H1 (cell line): Measurements from ENCODE around the gene SCO2. TPM values are rescaled to one million over a fixed set of nuclear protein-coding genes. Genes with fewer than 3 reads are reported as not detected.

ENCODE experiments used
- CTCF ChIA-PET: fragments of 300-600 bp; sonication (Branson Sonifier 250); formaldehyde crosslinking; loops from one replicate; lab custom pipeline; 2021; ENCODE audit not compliant: partially characterized antibody; lab: Charles Lee
- POLR2A ChIA-PET: fragments of 300-600 bp; sonication (Branson Sonifier 250); formaldehyde crosslinking; loops from one replicate; lab custom pipeline; 2021; ENCODE audit warnings: inconsistent platforms; ENCODE audit not compliant: partially characterized antibody; lab: Charles Lee
- DNase-seq, 2 experiments: peaks; one replicate each; pipeline versions ENCODE4 v3.0.0 to v3.0.0-alpha.2; 2010 to 2022; ENCODE audit warnings: low spot score in 2 of 2, low read depth in 1 of 2, mixed read lengths in 1 of 2
- FAIRE-seq: peaks from 2 replicates; lab custom pipeline; 2011; peaks lifted over from hg19 to GRCh38; lab: Jason Lieb, UNC
- H2AFZ ChIP-seq: 2 replicates; pipeline ENCODE4 v1.8.1; 2012; ENCODE audit warnings: low read length, inconsistent platforms
- H2AK5ac ChIP-seq: 2 replicates; pipeline ENCODE4 v1.6.1; 2013; ENCODE audit warnings: low read depth, low read length
- H2BK120ac ChIP-seq: replicated peaks from 2 replicates; pipeline ENCODE3; 2013; ENCODE audit warnings: low read depth, low read length, inconsistent platforms
- H2BK12ac ChIP-seq: 2 replicates; pipeline ENCODE4 v1.6.1; 2013; ENCODE audit warnings: low read depth, low read length
- H2BK15ac ChIP-seq: 2 replicates; pipeline ENCODE4 v1.6.1; 2013; ENCODE audit warnings: low read length
- H2BK20ac ChIP-seq: 2 replicates; pipeline ENCODE4 v1.6.1; 2013; ENCODE audit warnings: low read length
- H2BK5ac ChIP-seq: 2 replicates; pipeline ENCODE4 v1.6.1; 2013; ENCODE audit warnings: low read depth, low read length
- H3K14ac ChIP-seq: 2 replicates; pipeline ENCODE4 v1.6.1; 2013; ENCODE audit warnings: inconsistent platforms; ENCODE audit not compliant: insufficient read length
- H3K18ac ChIP-seq: 2 replicates; pipeline ENCODE4 v1.6.1; 2013; ENCODE audit warnings: low read length; ENCODE audit errors: extremely low read depth
- H3K23ac ChIP-seq: 2 replicates; pipeline ENCODE4 v1.6.1; 2013; ENCODE audit warnings: inconsistent platforms; ENCODE audit not compliant: insufficient read length
- H3K23me2 ChIP-seq: 2 replicates; pipeline ENCODE4 v1.6.1; 2013; ENCODE audit warnings: low read depth, low read length
- H3K27ac ChIP-seq: 2 replicates; pipeline ENCODE4 v1.6.1; 2011; ENCODE audit warnings: low read depth, low read length, inconsistent platforms
- H3K27me3 ChIP-seq, 4 experiments: replicated peaks in 1 of 4; 1 replicate in 1 of 4; 2 replicates in 3 of 4; pipeline versions ENCODE4 v1.6.1 to v1.8.1; 2011 to 2013; ENCODE audit warnings: low read length in 3 of 4, mild to moderate bottlenecking in 3 of 4, inconsistent platforms in 2 of 4, mixed read lengths in 2 of 4, moderate library complexity in 1 of 4; ENCODE audit not compliant: control insufficient read depth in 3 of 4, insufficient read depth in 3 of 4; ENCODE audit errors: extremely low read depth in 1 of 4
- H3K36me3 ChIP-seq, 4 experiments: 2 replicates each; pipeline versions ENCODE4 v1.6.1 to v1.8.1; 2011 to 2013; ENCODE audit warnings: mild to moderate bottlenecking in 4 of 4, low read length in 3 of 4, moderate library complexity in 2 of 4, control low read depth in 1 of 4, inconsistent platforms in 1 of 4; ENCODE audit not compliant: insufficient read depth in 4 of 4, control insufficient read depth in 2 of 4
- H3K4ac ChIP-seq: replicated peaks from 2 replicates; pipeline ENCODE3; 2013; ENCODE audit warnings: low read length, low read depth, mixed read lengths, inconsistent platforms; ENCODE audit not compliant: insufficient read length
- H3K4me1 ChIP-seq, 4 experiments: replicated peaks in 1 of 4; 1 replicate in 1 of 4; 2 replicates in 3 of 4; pipeline versions ENCODE4 v1.6.1 to v1.8.1; 2011 to 2013; ENCODE audit warnings: low read length in 3 of 4, inconsistent platforms in 2 of 4, mixed read lengths in 1 of 4; ENCODE audit not compliant: insufficient read depth in 4 of 4, control insufficient read depth in 3 of 4
- H3K4me2 ChIP-seq, 2 experiments: 2 replicates each; pipeline versions ENCODE4 v1.6.1 to v1.8.1; 2011 to 2013; ENCODE audit warnings: low read depth in 2 of 2, low read length in 2 of 2, control low read depth in 1 of 2, inconsistent platforms in 1 of 2, mild to moderate bottlenecking in 1 of 2; ENCODE audit not compliant: insufficient read depth in 1 of 2
- H3K4me3 ChIP-seq, 4 experiments: fragments of 200-600, 300-600 bp in 1 of 4; sonication (generic), shearing (Covaris generic), sonication (Bioruptor Twin) in 1 of 4; 2 replicates each; pipeline versions ENCODE4 v1.5.1 to v1.8.1; 2011 to 2016; ENCODE audit warnings: low read length in 4 of 4, low read depth in 3 of 4, control low read depth in 2 of 4, inconsistent platforms in 2 of 4, mild to moderate bottlenecking in 2 of 4, mixed read lengths in 1 of 4, moderate library complexity in 1 of 4; ENCODE audit not compliant: insufficient read depth in 2 of 4; ENCODE audit errors: extremely low read depth in 1 of 4
- H3K56ac ChIP-seq: replicated peaks from 2 replicates; pipeline ENCODE3; 2013; ENCODE audit warnings: low read depth, mild to moderate bottlenecking, mixed read lengths, low read length, inconsistent platforms; ENCODE audit not compliant: insufficient read length
- H3K79me1 ChIP-seq: 2 replicates; pipeline ENCODE4 v1.6.1; 2013; ENCODE audit warnings: low read depth, low read length, control low read depth
- H3K79me2 ChIP-seq, 2 experiments: 2 replicates each; pipeline versions ENCODE4 v1.6.1 to v1.8.1; 2012 to 2013; ENCODE audit warnings: low read length in 2 of 2, mild to moderate bottlenecking in 2 of 2, inconsistent platforms in 1 of 2; ENCODE audit not compliant: insufficient read depth in 2 of 2, control insufficient read depth in 1 of 2
- H3K9ac ChIP-seq, 4 experiments: replicated peaks in 1 of 4; 1 replicate in 1 of 4; 2 replicates in 3 of 4; pipeline versions ENCODE4 v1.6.1 to v1.8.1; 2011 to 2013; ENCODE audit warnings: low read depth in 3 of 4, low read length in 3 of 4, control low read depth in 2 of 4, mild to moderate bottlenecking in 2 of 4, moderate library complexity in 2 of 4, inconsistent platforms in 1 of 4; ENCODE audit errors: extremely low read depth in 1 of 4
- H3K9me3 ChIP-seq, 2 experiments: 2 replicates each; pipeline versions ENCODE4 v1.6.1 to v1.8.1; 2012 to 2013; ENCODE audit warnings: mild to moderate bottlenecking in 2 of 2, moderate library complexity in 2 of 2, control low read depth in 1 of 2, inconsistent platforms in 1 of 2, low read depth in 1 of 2, low read length in 1 of 2, mixed read lengths in 1 of 2; ENCODE audit not compliant: insufficient read depth in 2 of 2
- H4K20me1 ChIP-seq, 2 experiments: replicated peaks in 1 of 2; 2 replicates each; pipeline versions ENCODE3 to v1.8.1; 2011 to 2013; ENCODE audit warnings: inconsistent platforms in 2 of 2, low read length in 2 of 2, mild to moderate bottlenecking in 1 of 2; ENCODE audit not compliant: insufficient read depth in 2 of 2, control insufficient read depth in 1 of 2
- H4K5ac ChIP-seq: 2 replicates; pipeline ENCODE4 v1.6.1; 2013; ENCODE audit warnings: low read length, low read depth, mixed read lengths, inconsistent platforms; ENCODE audit not compliant: insufficient read length
- H4K8ac ChIP-seq: 2 replicates; pipeline ENCODE4 v1.8.0; 2013; ENCODE audit warnings: mild to moderate bottlenecking, moderate library complexity, low read length, inconsistent platforms; ENCODE audit not compliant: insufficient read depth; ENCODE audit errors: extremely low read depth
- H4K91ac ChIP-seq: replicated peaks from 2 replicates; pipeline ENCODE3; 2013; ENCODE audit warnings: low read length, mixed read lengths, inconsistent platforms; ENCODE audit not compliant: insufficient read length
- ASH2L ChIP-seq: fragments of 200-600, 300-600 bp; sonication (generic); IDR thresholded peaks from one replicate; pipeline ENCODE4 v1.7.1; 2017; ENCODE audit warnings: low read length
- GABPA ChIP-seq: IDR thresholded peaks from 2 replicates; pipeline ENCODE4 v1.6.1; 2011; ENCODE audit warnings: mild to moderate bottlenecking, low read length, moderate library complexity, borderline replicate concordance; ENCODE audit not compliant: insufficient read depth
- SIX5 ChIP-seq: IDR thresholded peaks from 2 replicates; pipeline ENCODE4 v1.6.1; 2011; ENCODE audit warnings: mild to moderate bottlenecking, low read depth, low read length
- WGBS, 2 experiments: shearing (Covaris generic) in 1 of 2; methylation state at CpG; one replicate each; pipeline versions ENCODE4 v1.1.6 to v1.1.7; 2013 to 2015; ENCODE audit warnings: low lambda C conversion rate in 2 of 2, mixed read lengths in 2 of 2, inconsistent platforms in 1 of 2, low coverage in 1 of 2, missing lambda C conversion rate in 1 of 2; ENCODE audit not compliant: insufficient replicate concordance in 2 of 2, insufficient coverage in 1 of 2, insufficient read length in 1 of 2; ENCODE audit errors: extremely low coverage in 1 of 2, missing lambda C conversion rate in 1 of 2; 5-methylcytosine and 5-hydroxymethylcytosine counted together
- polyA plus RNA-seq, 7 experiments: library from polyadenylated mRNA; depleted of rRNA in 3 of 7; stranded (reverse) in 5 of 7; unstranded in 2 of 7; fragments of >200 nt in 5 of 7; fragments of 200-250 nt in 2 of 7; gene quantifications; 1 replicate in 5 of 7; 2 replicates in 1 of 7; 4 replicates in 1 of 7; pipeline versions ENCODE4 v1.2.1 to v1.2.3, GENCODE V29; 2011 to 2013; ENCODE audit warnings: missing spikeins in 2 of 7, mixed read lengths in 2 of 7
- total RNA-seq: library from RNA; stranded (reverse); fragmentation: NEBNext Ultra II Directional; extraction: Animal tissue kit (Norgen Biotek cat#: 25700); gene quantifications from 2 replicates; pipeline ENCODE4 v1.2.1, GENCODE V29; 2021
- TF ChIP-seq, protein P1 (sequence below): IDR thresholded peaks from 2 replicates; pipeline ENCODE4 v1.6.1; 2011; ENCODE audit warnings: low read depth, mild to moderate bottlenecking, low read length; ENCODE audit not compliant: insufficient read depth
- TF ChIP-seq, protein P2 (sequence below): IDR thresholded peaks from 2 replicates; pipeline ENCODE4 v1.6.1; 2012; ENCODE audit warnings: inconsistent platforms

The SCO2 gene
- total and polyA plus RNA-seq, 2 of the 8 experiments (the other 6 are each of a cell fraction or from before 2014, with no cell fraction given), result 2.0 TPM; not detected in 1

DNA sequence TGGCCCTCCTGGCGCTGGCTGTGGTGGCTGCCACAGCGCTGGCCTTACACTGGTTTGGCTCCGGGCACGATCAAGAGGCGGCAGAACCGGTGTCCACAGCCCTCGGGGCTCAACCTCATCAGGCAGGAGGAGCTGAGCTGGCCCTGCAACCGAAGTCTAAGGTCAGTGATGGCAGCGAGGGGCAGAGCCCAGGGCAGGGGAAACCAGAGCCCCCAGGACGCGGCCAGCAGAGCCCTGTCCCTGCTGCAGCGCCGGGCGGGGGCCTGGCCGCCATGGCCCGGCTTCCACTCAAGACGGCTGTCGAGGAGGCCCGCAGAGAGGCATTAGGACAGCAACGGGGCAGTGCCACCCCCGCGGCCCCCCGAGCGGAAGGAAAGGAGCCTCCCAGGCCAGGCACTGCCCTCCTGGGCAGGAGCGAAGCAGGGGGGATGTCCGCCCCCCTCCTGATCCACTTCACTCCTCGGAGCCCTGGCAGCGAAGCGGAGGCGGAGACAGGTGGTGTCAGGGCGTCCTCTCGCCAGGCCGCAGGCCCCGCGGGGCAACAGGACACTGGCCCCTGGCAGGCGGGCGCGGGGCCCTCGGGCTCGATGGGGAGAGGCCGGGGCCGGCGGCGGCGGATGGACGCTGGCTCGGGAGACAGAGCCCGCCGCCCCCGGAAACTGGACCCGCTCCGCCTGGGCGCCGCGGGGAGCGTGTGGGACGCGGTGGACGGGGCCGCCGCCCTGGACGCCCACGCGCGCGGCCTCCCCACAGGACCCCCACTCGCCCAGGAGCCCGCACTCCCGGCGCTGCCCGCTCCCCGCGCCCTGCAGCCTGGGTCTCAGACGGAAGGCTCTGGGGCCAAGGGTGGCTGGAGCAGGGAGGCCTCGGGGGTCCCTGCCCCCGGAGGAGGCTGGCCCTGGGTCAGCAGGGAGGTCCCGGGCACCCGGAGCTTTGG is 21.2 kb upstream of the SCO2 start:
- peaks cover 0 to 13% (median 7%) of the 10 kb centered on the region in 4 experiments; a peak in 5 of 7 replicates for H3K27me3 ChIP-seq
- no peak overlapping the region for H3K4ac ChIP-seq
- H4K5ac ChIP-seq, result no peak overlapping the region
- H3K4me1 ChIP-seq, result peaks cover 0 to 5% (median 1%) of the 10 kb centered on the region in 4 experiments; a peak in 2 of 7 replicates
- no peak overlapping the region for H3K18ac ChIP-seq
- no peak overlapping the region for H3K14ac ChIP-seq
- no peaks in the 10 kb centered on the region for H4K20me1 ChIP-seq
- no peak overlapping the region for H2AFZ ChIP-seq
- no peaks in the 10 kb centered on the region for H3K9me3 ChIP-seq
- H3K9ac ChIP-seq, result no peak overlapping the region
- H3K4me3 ChIP-seq, result no peak overlapping the region
- H3K27ac ChIP-seq, result no peak overlapping the region
- H2BK20ac ChIP-seq, result no peak overlapping the region; the same call in 1 of the 2 replicates
- CTCF ChIA-PET, result interaction anchor here (0.6 to 2.5 kb wide), 9 partner anchors 9 to 346 kb away, joined by 3 to 9 read pairs (median 5); partner anchors contain the start of genes SCO2 and SYCE3
- H2BK15ac ChIP-seq, result no peak overlapping the region
- no peak overlapping the region for H2BK120ac ChIP-seq
- no peak overlapping the region for H2AK5ac ChIP-seq
- TF ChIP-seq ASH2L (no peak), GABPA (peak; percentile 19; the same call in 1 of the 2 replicates), SIX5 (no peak)
- TF ChIP-seq, protein P1, sequence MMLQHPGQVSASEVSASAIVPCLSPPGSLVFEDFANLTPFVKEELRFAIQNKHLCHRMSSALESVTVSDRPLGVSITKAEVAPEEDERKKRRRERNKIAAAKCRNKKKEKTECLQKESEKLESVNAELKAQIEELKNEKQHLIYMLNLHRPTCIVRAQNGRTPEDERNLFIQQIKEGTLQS, result no peak
- TF ChIP-seq, protein P2, sequence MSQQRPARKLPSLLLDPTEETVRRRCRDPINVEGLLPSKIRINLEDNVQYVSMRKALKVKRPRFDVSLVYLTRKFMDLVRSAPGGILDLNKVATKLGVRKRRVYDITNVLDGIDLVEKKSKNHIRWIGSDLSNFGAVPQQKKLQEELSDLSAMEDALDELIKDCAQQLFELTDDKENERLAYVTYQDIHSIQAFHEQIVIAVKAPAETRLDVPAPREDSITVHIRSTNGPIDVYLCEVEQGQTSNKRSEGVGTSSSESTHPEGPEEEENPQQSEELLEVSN, result no peak
- no peak overlapping the region for H3K4me2 ChIP-seq
- H3K23ac ChIP-seq, result no peak overlapping the region
- POLR2A ChIA-PET, result interaction anchor here (1.1 kb wide), 1 partner anchor 21 kb away, joined by 4 read pairs; the partner anchor contains the start of gene SCO2
- WGBS, 2 experiments, result 91% methylated on average over 34 of the region's 78 CpGs; no CpG with 5 or more reads in 1 of the 2 experiments
- no peak overlapping the region for H4K91ac ChIP-seq
- H2BK12ac ChIP-seq, result no peak overlapping the region
- DNase-seq (no peak), FAIRE-seq (no peak)
- peak overlapping the region; percentile 78; the same call in 1 of the 2 replicates for H4K8ac ChIP-seq
- no peak overlapping the region for H3K56ac ChIP-seq
- H3K79me1 ChIP-seq, result no peaks in the 10 kb centered on the region
- no peak overlapping the region for H2BK5ac ChIP-seq
- no peaks in the 10 kb centered on the region for H3K23me2 ChIP-seq
- no peaks in the 10 kb centered on the region for H3K79me2 ChIP-seq
- no peaks in the 10 kb centered on the region for H3K36me3 ChIP-seq
